GM19468 (cell line): ENCODE data around the gene LRRC34.

Source experiments
- ATAC-seq: cut with Tn5 transposase; IDR thresholded peaks from one replicate; pipeline ENCODE4 v1.9.1; 2021; ENCODE audit warnings: mild to moderate bottlenecking, moderate library complexity, moderate number of reproducible peaks; ENCODE audit not compliant: unreplicated experiment; ENCODE audit errors: extremely low read depth

LRRC34 gene

GRCh38 chr3:169771497-169772304 is 41.0 kb downstream of the LRRC34 start:
- ATAC-seq = no peak

- ATAC-seq = no peak
These were observed 43.2 kb downstream of the LRRC34 start, which contains the start of gene ACTRT3 for GRCh38 chr3:169769287-169770181. Gene ACTRT3, minus strand, starts transcription at chr3:169769561. Its CDS starts 41 bp downstream, at chr3:169769520.

DNA sequence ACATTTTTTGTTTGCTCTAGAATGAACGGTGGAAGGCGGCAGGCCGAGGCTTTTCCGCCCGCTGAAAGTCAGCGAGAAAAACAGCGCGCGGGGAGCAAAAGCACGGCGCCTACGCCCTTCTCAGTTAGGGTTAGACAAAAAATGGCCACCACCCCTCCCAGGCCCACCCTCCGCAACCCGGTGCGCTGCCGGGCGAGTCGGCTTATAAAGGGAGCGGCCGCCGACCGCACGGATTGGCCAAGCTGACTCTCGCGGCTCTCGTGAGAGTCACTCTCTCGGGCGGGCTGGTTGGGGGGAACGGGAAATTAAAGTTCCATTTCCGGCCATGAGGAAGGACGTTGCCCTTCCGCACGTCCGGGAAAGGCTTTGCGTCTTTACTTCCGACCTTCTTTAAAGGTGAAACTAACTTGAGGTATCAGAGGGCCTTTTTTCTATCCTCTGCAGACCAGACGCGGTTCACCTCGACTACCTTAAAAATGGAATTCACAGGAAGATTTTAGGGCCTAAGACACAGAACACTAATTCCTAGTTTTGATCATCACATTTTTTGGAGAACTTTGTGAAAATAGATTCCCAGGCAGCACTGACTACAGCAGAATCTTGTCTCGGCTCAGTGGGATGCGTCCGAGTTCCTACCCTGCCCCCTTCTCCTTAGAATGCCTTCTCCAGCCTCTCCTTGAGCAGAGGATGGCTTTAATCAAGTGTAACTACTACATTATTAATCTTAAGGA is 47.7 kb downstream of the LRRC34 start, which contains the start of gene TERC:
Gene TERC (minus strand): TSS at position 179 of the 731 bp plus-strand sequence.
- ATAC-seq = peak; percentile 57

- ATAC-seq = peak; percentile 1
These were observed 48.3 kb downstream of the LRRC34 start for GRCh38 chr3:169764312-169764881.

DNA sequence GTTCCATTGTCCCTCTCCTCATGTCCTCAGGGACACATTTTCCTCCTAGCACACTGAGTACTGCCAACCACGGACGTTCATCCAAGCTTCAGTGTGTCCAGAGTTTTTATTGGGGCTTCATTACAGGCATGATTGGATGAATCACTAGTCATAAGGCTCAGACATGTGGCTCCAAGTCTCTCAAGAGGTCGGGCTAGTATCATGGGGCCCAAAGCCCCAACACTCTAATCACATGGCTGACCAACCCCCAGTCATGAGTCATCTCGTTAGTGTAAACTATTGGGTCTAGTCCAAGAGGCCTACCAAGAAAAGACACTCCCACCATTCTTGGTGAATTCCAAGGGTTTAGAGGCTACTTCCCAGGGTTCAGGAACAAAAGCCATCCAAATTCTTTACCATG is 52.2 kb downstream of the LRRC34 start:
- no peak for ATAC-seq

- ATAC-seq = no peak
These were observed 53.4 kb downstream of the LRRC34 start for GRCh38 chr3:169759256-169759655.

DNA sequence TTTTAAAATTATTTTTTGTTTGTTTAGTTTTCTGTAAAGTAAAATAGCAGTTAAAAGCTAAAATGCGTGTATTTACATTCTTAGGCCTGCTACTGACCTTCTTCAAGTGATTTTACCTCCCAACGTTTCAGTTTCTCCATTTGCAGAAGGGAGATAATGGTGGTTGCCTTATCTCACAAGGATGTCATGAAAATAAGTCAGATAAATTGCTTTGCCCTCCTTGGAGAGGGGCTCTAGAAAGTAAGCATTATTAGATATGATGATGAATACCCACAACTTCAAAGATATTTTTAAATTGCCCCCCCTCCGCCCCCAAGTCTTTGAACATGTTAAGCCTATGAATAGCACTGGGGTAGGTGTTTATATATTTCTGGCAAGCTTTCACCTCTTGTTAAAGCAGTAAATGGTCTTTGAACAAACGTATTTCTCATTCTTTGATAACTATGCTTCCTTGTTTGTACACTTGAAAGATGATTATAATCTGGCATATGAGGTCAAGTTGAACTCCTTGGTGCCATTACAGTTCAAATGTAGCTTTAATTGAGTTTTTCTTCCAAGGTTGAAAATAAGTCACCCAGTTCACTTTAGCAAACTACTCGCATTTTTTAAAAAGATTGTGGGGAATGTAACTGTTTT is 54.2 kb downstream of the LRRC34 start:
- no peak for ATAC-seq

DNA sequence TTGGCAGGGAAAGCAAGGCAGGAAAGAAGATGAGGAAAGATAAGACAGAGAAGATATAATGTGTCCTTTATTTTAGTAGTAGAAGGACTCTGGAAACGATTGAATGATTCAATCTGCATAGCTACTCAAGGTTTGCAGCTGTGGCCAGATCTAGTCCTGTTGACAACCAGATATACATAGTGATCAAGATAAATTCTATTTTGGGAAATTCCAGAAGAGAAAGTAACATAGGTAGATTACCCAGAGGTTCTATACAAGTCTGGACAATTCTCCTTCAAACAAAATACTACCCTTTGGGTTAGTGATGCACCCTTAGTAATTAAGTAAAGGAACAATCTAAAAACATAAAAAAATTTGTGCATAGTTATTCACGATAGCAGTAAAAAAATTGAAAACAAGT is 57.2 kb downstream of the LRRC34 start:
- ATAC-seq = no peak

- ATAC-seq = no peak
These were observed 58.0 kb downstream of the LRRC34 start for GRCh38 chr3:169754711-169755110.

GRCh38 chr3:169751875-169752274 is 60.8 kb downstream of the LRRC34 start:
- no peak for ATAC-seq

- no peak for ATAC-seq
These were observed 62.0 kb downstream of the LRRC34 start for GRCh38 chr3:169750665-169751064.

- ATAC-seq = no peak
These were observed 64.0 kb downstream of the LRRC34 start for GRCh38 chr3:169748670-169749069.

DNA sequence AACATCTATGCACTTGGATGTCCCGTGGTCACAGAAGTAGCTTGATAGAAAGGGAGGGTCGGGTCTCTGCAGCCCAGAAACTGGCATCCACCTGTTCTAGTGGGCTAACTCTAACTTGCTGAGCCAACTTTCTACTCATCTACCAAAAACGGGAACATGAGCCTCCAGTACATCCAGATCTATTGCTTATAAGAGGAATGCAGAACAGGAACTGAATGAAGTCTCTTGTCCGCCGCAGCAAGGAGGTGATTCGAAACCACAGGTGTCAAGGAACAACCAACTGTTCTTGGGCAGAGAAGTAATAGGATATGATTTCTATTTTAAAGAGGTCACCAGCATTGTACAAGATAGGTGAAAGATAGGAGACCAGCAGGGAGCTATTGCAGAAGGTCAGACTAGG is 65.8 kb downstream of the LRRC34 start:
- no peak for ATAC-seq

- no peak for ATAC-seq
These were observed 68.2 kb downstream of the LRRC34 start for GRCh38 chr3:169744366-169745054.
